Measurements from ENCODE around the gene EPHB1.

GRCh38 chr3:135081856-135082434 lies 286.9 kb downstream of the EPHB1 start:
- TF ChIP-seq CTCF (IDR thresholded peaks at IDR 0.05) (no peak), POLR2AphosphoS5 (IDR thresholded peaks at IDR 0.05) (no peak), POLR2A (IDR thresholded peaks at IDR 0.05) (no peak)

All from transverse colon (tissue), 4 donors.